HCT116 (cell line): Measurements from ENCODE around the gene PWP2.
"Not testable (repeated sequence)": the region's sequence is repeated elsewhere in the genome, so short reads cannot be mapped to it uniquely, and the experiment has no call there.

Experiments
- CEBPB ChIP-seq: IDR thresholded peaks from 2 replicates; pipeline ENCODE4 v1.6.1; 2012; ENCODE audit warnings: low read depth
- EGR1 ChIP-seq: IDR thresholded peaks from 2 replicates; pipeline ENCODE4 v1.6.1; 2012; ENCODE audit warnings: low read depth
- ELF1 ChIP-seq: IDR thresholded peaks from 2 replicates; pipeline ENCODE4 v1.6.1; 2012; ENCODE audit warnings: low read depth, borderline replicate concordance
- EZH2phosphoT487 ChIP-seq: fragments of 200-600 bp; IDR thresholded peaks from 2 replicates; pipeline ENCODE4 v1.6.1; 2018; ENCODE audit warnings: antibody characterized with exemption, borderline replicate concordance
- POLR2A ChIP-seq: IDR thresholded peaks from 2 replicates; pipeline ENCODE4 v1.7.0; 2011; ENCODE audit warnings: borderline replicate concordance; ENCODE audit not compliant: insufficient read depth, insufficient read length; ENCODE audit errors: extremely low read depth
- POLR2AphosphoS5 ChIP-seq: IDR thresholded peaks from 2 replicates; pipeline ENCODE4 v1.6.1; 2011; ENCODE audit warnings: mild to moderate bottlenecking, low read depth, low read length, moderate library complexity
- SIN3A ChIP-seq: IDR thresholded peaks from 2 replicates; pipeline ENCODE4 v1.6.1; 2012; ENCODE audit warnings: low read depth
- SP1 ChIP-seq: IDR thresholded peaks from 2 replicates; pipeline ENCODE4 v1.6.1; 2012; ENCODE audit warnings: low read depth
- YY1 ChIP-seq: IDR thresholded peaks from 2 replicates; pipeline ENCODE4 v1.6.1; 2011; ENCODE audit warnings: low read length, low read depth, moderate library complexity, mild to moderate bottlenecking; ENCODE audit not compliant: insufficient replicate concordance; ENCODE audit errors: extremely low read depth
- ZNF274 ChIP-seq: fragments of 200-500 bp; sonication (Bioruptor generic); IDR thresholded peaks from 2 replicates; pipeline ENCODE4 v1.6.1; 2014; ENCODE audit warnings: mild to moderate bottlenecking, low read depth, low read length, inconsistent platforms
- TF ChIP-seq, protein P1 (sequence below), 3 experiments: fragments of 200-600 bp in 1 of 3; sonication (generic) in 1 of 3; IDR thresholded peaks in 2 of 3; conservative IDR thresholded peaks in 1 of 3; 2 replicates each; pipeline ENCODE4 v1.5.1; 2012 to 2017; ENCODE audit warnings: low read depth in 2 of 3, low read length in 2 of 3, antibody characterized with exemption in 1 of 3, borderline replicate concordance in 1 of 3, control low read depth in 1 of 3, mild to moderate bottlenecking in 1 of 3, mixed read lengths in 1 of 3, mixed run types in 1 of 3, moderate library complexity in 1 of 3; ENCODE audit not compliant: insufficient read depth in 1 of 3
- TF ChIP-seq, protein P2 (sequence below): IDR thresholded peaks from 2 replicates; pipeline ENCODE4 v1.6.1; 2012
- TF ChIP-seq, protein P3 (sequence below): IDR thresholded peaks from 2 replicates; pipeline ENCODE4 v1.6.1; 2012; ENCODE audit warnings: low read depth
- TF ChIP-seq, protein P4 (sequence below): IDR thresholded peaks from 2 replicates; pipeline ENCODE4 v1.6.1; 2011; ENCODE audit warnings: mild to moderate bottlenecking, low read length, moderate library complexity; ENCODE audit not compliant: insufficient replicate concordance; ENCODE audit errors: extremely low read depth

DNA sequence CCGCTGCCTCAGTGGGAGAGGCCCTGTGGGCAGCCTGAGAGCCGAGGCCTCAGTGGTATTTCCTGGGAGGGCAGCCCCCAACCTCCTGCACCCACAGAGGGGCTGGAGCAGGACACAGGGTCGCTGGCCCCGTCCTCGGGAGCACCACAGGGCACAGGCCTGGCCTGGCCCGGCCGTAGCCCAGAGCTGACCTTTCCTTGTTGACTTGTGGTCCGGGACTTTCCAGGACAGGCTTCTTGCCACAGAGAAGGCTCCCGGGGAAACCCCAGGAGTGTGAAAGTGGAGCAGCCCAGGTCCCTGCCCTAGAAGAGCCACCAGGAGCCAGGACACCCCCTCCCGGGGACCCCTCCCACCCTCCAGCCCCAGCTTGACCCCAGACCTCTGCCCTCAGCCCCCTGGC, 63.7 kb downstream of the PWP2 start:
- TF ChIP-seq CEBPB, EZH2phosphoT487, POLR2A, POLR2AphosphoS5, YY1, SIN3A, ELF1, SP1, EGR1, ZNF274: not testable (repeated sequence)
- TF ChIP-seq, protein P1, sequence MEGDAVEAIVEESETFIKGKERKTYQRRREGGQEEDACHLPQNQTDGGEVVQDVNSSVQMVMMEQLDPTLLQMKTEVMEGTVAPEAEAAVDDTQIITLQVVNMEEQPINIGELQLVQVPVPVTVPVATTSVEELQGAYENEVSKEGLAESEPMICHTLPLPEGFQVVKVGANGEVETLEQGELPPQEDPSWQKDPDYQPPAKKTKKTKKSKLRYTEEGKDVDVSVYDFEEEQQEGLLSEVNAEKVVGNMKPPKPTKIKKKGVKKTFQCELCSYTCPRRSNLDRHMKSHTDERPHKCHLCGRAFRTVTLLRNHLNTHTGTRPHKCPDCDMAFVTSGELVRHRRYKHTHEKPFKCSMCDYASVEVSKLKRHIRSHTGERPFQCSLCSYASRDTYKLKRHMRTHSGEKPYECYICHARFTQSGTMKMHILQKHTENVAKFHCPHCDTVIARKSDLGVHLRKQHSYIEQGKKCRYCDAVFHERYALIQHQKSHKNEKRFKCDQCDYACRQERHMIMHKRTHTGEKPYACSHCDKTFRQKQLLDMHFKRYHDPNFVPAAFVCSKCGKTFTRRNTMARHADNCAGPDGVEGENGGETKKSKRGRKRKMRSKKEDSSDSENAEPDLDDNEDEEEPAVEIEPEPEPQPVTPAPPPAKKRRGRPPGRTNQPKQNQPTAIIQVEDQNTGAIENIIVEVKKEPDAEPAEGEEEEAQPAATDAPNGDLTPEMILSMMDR (IDR thresholded peaks at IDR 0.05 in 2 of 3, conservative IDR thresholded peaks at IDR 0.05 in 1 of 3; ENCODE audit: borderline replicate concordance in 1 of 3, insufficient read depth in 1 of 3, low read depth in 2 of 3, low read length in 2 of 3), result not testable (repeated sequence)
- TF ChIP-seq, protein P2, sequence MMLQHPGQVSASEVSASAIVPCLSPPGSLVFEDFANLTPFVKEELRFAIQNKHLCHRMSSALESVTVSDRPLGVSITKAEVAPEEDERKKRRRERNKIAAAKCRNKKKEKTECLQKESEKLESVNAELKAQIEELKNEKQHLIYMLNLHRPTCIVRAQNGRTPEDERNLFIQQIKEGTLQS, result not testable (repeated sequence)
- TF ChIP-seq, protein P3, sequence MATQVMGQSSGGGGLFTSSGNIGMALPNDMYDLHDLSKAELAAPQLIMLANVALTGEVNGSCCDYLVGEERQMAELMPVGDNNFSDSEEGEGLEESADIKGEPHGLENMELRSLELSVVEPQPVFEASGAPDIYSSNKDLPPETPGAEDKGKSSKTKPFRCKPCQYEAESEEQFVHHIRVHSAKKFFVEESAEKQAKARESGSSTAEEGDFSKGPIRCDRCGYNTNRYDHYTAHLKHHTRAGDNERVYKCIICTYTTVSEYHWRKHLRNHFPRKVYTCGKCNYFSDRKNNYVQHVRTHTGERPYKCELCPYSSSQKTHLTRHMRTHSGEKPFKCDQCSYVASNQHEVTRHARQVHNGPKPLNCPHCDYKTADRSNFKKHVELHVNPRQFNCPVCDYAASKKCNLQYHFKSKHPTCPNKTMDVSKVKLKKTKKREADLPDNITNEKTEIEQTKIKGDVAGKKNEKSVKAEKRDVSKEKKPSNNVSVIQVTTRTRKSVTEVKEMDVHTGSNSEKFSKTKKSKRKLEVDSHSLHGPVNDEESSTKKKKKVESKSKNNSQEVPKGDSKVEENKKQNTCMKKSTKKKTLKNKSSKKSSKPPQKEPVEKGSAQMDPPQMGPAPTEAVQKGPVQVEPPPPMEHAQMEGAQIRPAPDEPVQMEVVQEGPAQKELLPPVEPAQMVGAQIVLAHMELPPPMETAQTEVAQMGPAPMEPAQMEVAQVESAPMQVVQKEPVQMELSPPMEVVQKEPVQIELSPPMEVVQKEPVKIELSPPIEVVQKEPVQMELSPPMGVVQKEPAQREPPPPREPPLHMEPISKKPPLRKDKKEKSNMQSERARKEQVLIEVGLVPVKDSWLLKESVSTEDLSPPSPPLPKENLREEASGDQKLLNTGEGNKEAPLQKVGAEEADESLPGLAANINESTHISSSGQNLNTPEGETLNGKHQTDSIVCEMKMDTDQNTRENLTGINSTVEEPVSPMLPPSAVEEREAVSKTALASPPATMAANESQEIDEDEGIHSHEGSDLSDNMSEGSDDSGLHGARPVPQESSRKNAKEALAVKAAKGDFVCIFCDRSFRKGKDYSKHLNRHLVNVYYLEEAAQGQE, result not testable (repeated sequence)
- TF ChIP-seq, protein P4, sequence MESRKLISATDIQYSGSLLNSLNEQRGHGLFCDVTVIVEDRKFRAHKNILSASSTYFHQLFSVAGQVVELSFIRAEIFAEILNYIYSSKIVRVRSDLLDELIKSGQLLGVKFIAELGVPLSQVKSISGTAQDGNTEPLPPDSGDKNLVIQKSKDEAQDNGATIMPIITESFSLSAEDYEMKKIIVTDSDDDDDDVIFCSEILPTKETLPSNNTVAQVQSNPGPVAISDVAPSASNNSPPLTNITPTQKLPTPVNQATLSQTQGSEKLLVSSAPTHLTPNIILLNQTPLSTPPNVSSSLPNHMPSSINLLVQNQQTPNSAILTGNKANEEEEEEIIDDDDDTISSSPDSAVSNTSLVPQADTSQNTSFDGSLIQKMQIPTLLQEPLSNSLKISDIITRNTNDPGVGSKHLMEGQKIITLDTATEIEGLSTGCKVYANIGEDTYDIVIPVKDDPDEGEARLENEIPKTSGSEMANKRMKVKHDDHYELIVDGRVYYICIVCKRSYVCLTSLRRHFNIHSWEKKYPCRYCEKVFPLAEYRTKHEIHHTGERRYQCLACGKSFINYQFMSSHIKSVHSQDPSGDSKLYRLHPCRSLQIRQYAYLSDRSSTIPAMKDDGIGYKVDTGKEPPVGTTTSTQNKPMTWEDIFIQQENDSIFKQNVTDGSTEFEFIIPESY, result not testable (repeated sequence)
